MM.1S (cell line): ENCODE results near the gene UBE2E3.

Experiments used
- CTCF ChIP-seq: fragments of 300-600 bp; sonication (generic); IDR thresholded peaks from 2 replicates; pipeline ENCODE4 v1.5.1; 2016; ENCODE audit warnings: antibody characterized with exemption, low read length, mixed read lengths
- EZH2 ChIP-seq: fragments of 300-600 bp; sonication (generic); optimal IDR thresholded peaks from 2 replicates; pipeline ENCODE3; 2017; ENCODE audit warnings: low read depth, mild to moderate bottlenecking, antibody characterized with exemption, low read length, mixed read lengths
- EZH2phosphoT487 ChIP-seq: fragments of 300-600 bp; sonication (generic); IDR thresholded peaks from 2 replicates; pipeline ENCODE4 v1.6.1; 2018; ENCODE audit warnings: antibody characterized with exemption, low read length

GRCh38 chr2:181104512-181105115, 124.2 kb downstream of the UBE2E3 start:
- TF ChIP-seq CTCF (peak; percentile 90), EZH2 (no peak), EZH2phosphoT487 (no peak)
